ENCODE results near the gene RAET1G.
"Not testable (repeated sequence)": the region's sequence is repeated elsewhere in the genome, so short reads cannot be mapped to it uniquely, and the experiment has no call there.

RAET1G gene

GRCh38 chr6:149934249-149935156 lies 11.6 kb upstream of the RAET1G start:
- peak; percentile 73 for DNase-seq (ENCODE audit: low read depth)

GRCh38 chr6:149933461-149933860 lies 10.5 kb upstream of the RAET1G start:
- DNase-seq (ENCODE audit: low read depth), result no peak

GRCh38 chr6:149933036-149933435 lies 10.1 kb upstream of the RAET1G start:
- DNase-seq (ENCODE audit: low read depth), result no peak

GRCh38 chr6:149931501-149931900 lies 8.6 kb upstream of the RAET1G start:
- DNase-seq (ENCODE audit: low read depth), result no peak

- DNase-seq (ENCODE audit: low read depth), result no peak
Measured at GRCh38 chr6:149929422-149929821, 6.5 kb upstream of the RAET1G start.

GRCh38 chr6:149927025-149927424 lies 4.1 kb upstream of the RAET1G start:
- DNase-seq (ENCODE audit: low read depth), result not testable (repeated sequence)

- peak; percentile 71 for DNase-seq (ENCODE audit: low read depth)
Measured at GRCh38 chr6:149925974-149926777, 3.3 kb upstream of the RAET1G start.

GRCh38 chr6:149925253-149925973 lies 2.5 kb upstream of the RAET1G start:
- peak; percentile 29 for DNase-seq (ENCODE audit: low read depth)

- no peak for DNase-seq (ENCODE audit: low read depth)
Measured at GRCh38 chr6:149924933-149925252, 2.0 kb upstream of the RAET1G start.

- DNase-seq (ENCODE audit: low read depth), result no peak
Measured at GRCh38 chr6:149924206-149924932, 1.4 kb upstream of the RAET1G start.

GRCh38 chr6:149923327-149923986 lies 536 bp upstream of the RAET1G start:
- no peak for DNase-seq (ENCODE audit: low read depth)

GRCh38 chr6:149922091-149922490 lies 830 bp downstream of the RAET1G start:
- not testable (repeated sequence) for DNase-seq (ENCODE audit: low read depth)

- DNase-seq (ENCODE audit: low read depth), result no peak
Measured at GRCh38 chr6:149921361-149921760, 1.6 kb downstream of the RAET1G start.

- DNase-seq (ENCODE audit: low read depth), result no peak
Measured at GRCh38 chr6:149919834-149920225, 3.1 kb downstream of the RAET1G start.

GRCh38 chr6:149919126-149919833 lies 3.6 kb downstream of the RAET1G start:
- not testable (repeated sequence) for DNase-seq (ENCODE audit: low read depth)

GRCh38 chr6:149918151-149918905 lies 4.6 kb downstream of the RAET1G start:
- DNase-seq (ENCODE audit: low read depth), result no peak

- DNase-seq (ENCODE audit: low read depth), result no peak
Measured at GRCh38 chr6:149917679-149918078, 5.2 kb downstream of the RAET1G start.

- DNase-seq (ENCODE audit: low read depth), result no peak
Measured at GRCh38 chr6:149915970-149916865, 6.7 kb downstream of the RAET1G start.
